Limb (tissue), 2 donors: ENCODE measurements around the gene GAL3ST1.
A peak's percentile ranks its signal among the peaks of the same experiment; 100 is the strongest.
"Not testable (repeated sequence)": the region's sequence is repeated elsewhere in the genome, so short reads cannot be mapped to it uniquely, and the experiment has no call there.

Source experiments
- DNase-seq, 2 donors: peaks; one replicate each; pipeline ENCODE4 v3.0.0-alpha.2; 2016; ENCODE audit errors: extremely low spot score in 2 of 2

Gene GAL3ST1

GRCh38 chr22:30596886-30597285 lies 22.4 kb upstream of the GAL3ST1 start:
- no peak for DNase-seq

GRCh38 chr22:30596199-30596598 lies 21.7 kb upstream of the GAL3ST1 start:
- no peak for DNase-seq

GRCh38 chr22:30592360-30592713 lies 17.9 kb upstream of the GAL3ST1 start:
- not testable (repeated sequence) for DNase-seq

GRCh38 chr22:30591588-30592359 lies 17.3 kb upstream of the GAL3ST1 start, which contains the start of gene PES1:
PES1 (minus strand) TSS chr22:30591910; CDS start chr22:30591833, 77 bp downstream.
- peak; percentile 97 to 98 for DNase-seq

- no peak for DNase-seq
Measured at GRCh38 chr22:30591191-30591587, 16.7 kb upstream of the GAL3ST1 start.

GRCh38 chr22:30586414-30586813 lies 11.9 kb upstream of the GAL3ST1 start:
- no peak for DNase-seq

- DNase-seq, result no peak
Measured at GRCh38 chr22:30584441-30584840, 10.0 kb upstream of the GAL3ST1 start.

- no peak for DNase-seq
Measured at GRCh38 chr22:30582788-30583545, 8.5 kb upstream of the GAL3ST1 start.

- no peak for DNase-seq
Measured at GRCh38 chr22:30582051-30582450, 7.6 kb upstream of the GAL3ST1 start.

- DNase-seq, result no peak
Measured at GRCh38 chr22:30580896-30581295, 6.4 kb upstream of the GAL3ST1 start.

- no peak for DNase-seq
Measured at GRCh38 chr22:30578481-30578880, 4.0 kb upstream of the GAL3ST1 start.

- no peak for DNase-seq
Measured at GRCh38 chr22:30575859-30576258, 1.4 kb upstream of the GAL3ST1 start.

- DNase-seq, result peak; percentile 25 to 46
Measured at GRCh38 chr22:30574997-30575671, 669 bp upstream of the GAL3ST1 start.

GRCh38 chr22:30573594-30574094 lies 821 bp downstream of the GAL3ST1 start:
- peak in 1 of 2 donors; percentile 53 for DNase-seq

GRCh38 chr22:30572840-30573593 lies 1.4 kb downstream of the GAL3ST1 start:
- DNase-seq, result no peak

GRCh38 chr22:30572210-30572609 lies 2.3 kb downstream of the GAL3ST1 start:
- DNase-seq, result no peak

- DNase-seq, result no peak
Measured at GRCh38 chr22:30569674-30570202, 4.7 kb downstream of the GAL3ST1 start.

GRCh38 chr22:30568137-30568805 lies 6.2 kb downstream of the GAL3ST1 start:
- DNase-seq, result no peak

GRCh38 chr22:30567277-30567676 lies 7.2 kb downstream of the GAL3ST1 start:
- not testable (repeated sequence) for DNase-seq

GRCh38 chr22:30566125-30566524 lies 8.3 kb downstream of the GAL3ST1 start:
- no peak for DNase-seq
